IMR-90 (cell line): ENCODE results near the gene STK17B. TPM values are rescaled to one million over a fixed set of nuclear protein-coding genes. Genes with fewer than 3 reads are reported as not detected.

Experiments
- ATAC-seq: fragments of 200-7000 bp; cut with Tn5 transposase; 2 replicates; pipeline ENCODE4 v1.9.1; 2020; ENCODE audit warnings: low read depth, mild to moderate bottlenecking, moderate library complexity
- BruUV-seq: library from RNA; stranded (reverse); fragments of 400-500 nt; replicated peaks from 2 replicates; lab custom pipeline; 2021; lab: Mats Ljungman, UMichigan
- CTCF ChIA-PET: fragments of 300-600 bp; formaldehyde crosslinking; extraction: SDS; loops from one replicate; lab custom pipeline; 2021; ENCODE audit warnings: antibody characterized with exemption; lab: Yijun Ruan, JAX
- POLR2A ChIA-PET: fragments of 300-600 bp; sonication (Branson Sonifier 250); formaldehyde crosslinking; loops from one replicate; lab custom pipeline; 2022; ENCODE audit warnings: antibody characterized with exemption; ENCODE audit not compliant: unreplicated experiment; lab: Charles Lee
- DNase-seq: peaks from one replicate; pipeline ENCODE4 v3.0.0; 2013
- H2AFZ ChIP-seq: replicated peaks from 2 replicates; pipeline ENCODE3; 2013; ENCODE audit warnings: low read length, mild to moderate bottlenecking; ENCODE audit not compliant: poor library complexity
- H2AK5ac ChIP-seq: 2 replicates; pipeline ENCODE4 v1.6.1; 2013; ENCODE audit warnings: low read depth, low read length, inconsistent platforms
- H2AK9ac ChIP-seq: replicated peaks from 2 replicates; pipeline ENCODE3; 2013; ENCODE audit warnings: mild to moderate bottlenecking, low read depth, low read length, moderate library complexity; ENCODE audit not compliant: poor library complexity
- H2BK120ac ChIP-seq: 2 replicates; pipeline ENCODE4 v1.6.1; 2013; ENCODE audit warnings: low read depth, low read length, inconsistent platforms
- H2BK15ac ChIP-seq: 3 replicates; pipeline ENCODE4 v1.6.1; 2013; ENCODE audit warnings: low read depth, low read length, inconsistent platforms
- H2BK20ac ChIP-seq: 2 replicates; pipeline ENCODE4 v1.6.1; 2013; ENCODE audit warnings: low read depth, mild to moderate bottlenecking, inconsistent platforms, low read length, moderate library complexity
- H2BK5ac ChIP-seq: 2 replicates; pipeline ENCODE4 v1.6.1; 2013; ENCODE audit warnings: mild to moderate bottlenecking, low read depth, low read length, inconsistent platforms; ENCODE audit not compliant: poor library complexity, severe bottlenecking
- H3K14ac ChIP-seq: replicated peaks from 2 replicates; pipeline ENCODE4 v1.6.1; 2013; ENCODE audit warnings: low read depth, low read length, inconsistent platforms
- H3K18ac ChIP-seq: 2 replicates; pipeline ENCODE4 v1.6.1; 2013; ENCODE audit warnings: low read depth, low read length, control low read depth
- H3K23ac ChIP-seq: 2 replicates; pipeline ENCODE4 v1.6.1; 2013; ENCODE audit warnings: low read depth, low read length, inconsistent platforms
- H3K27ac ChIP-seq: 2 replicates; pipeline ENCODE4 v1.5.1; 2013; ENCODE audit warnings: mild to moderate bottlenecking, control low read depth, low read length; ENCODE audit not compliant: insufficient read depth
- H3K27me3 ChIP-seq: 2 replicates; pipeline ENCODE4 v1.6.1; 2013; ENCODE audit warnings: low read length; ENCODE audit not compliant: control insufficient read depth, insufficient read depth
- H3K36me3 ChIP-seq: 2 replicates; pipeline ENCODE4 v1.6.1; 2013; ENCODE audit warnings: low read length, mixed read lengths; ENCODE audit not compliant: control insufficient read depth, insufficient read depth
- H3K4ac ChIP-seq: 2 replicates; pipeline ENCODE4 v1.6.1; 2013; ENCODE audit warnings: low read depth, low read length, inconsistent platforms
- H3K4me1 ChIP-seq: 2 replicates; pipeline ENCODE4 v1.6.1; 2013; ENCODE audit warnings: low read length, mixed read lengths; ENCODE audit not compliant: control insufficient read depth, insufficient read depth
- H3K4me2 ChIP-seq: 2 replicates; pipeline ENCODE4 v1.6.1; 2013; ENCODE audit warnings: low read depth, mild to moderate bottlenecking, control low read depth, low read length, moderate library complexity
- H3K4me3 ChIP-seq: 2 replicates; pipeline ENCODE4 v1.5.1; 2013; ENCODE audit warnings: low read depth, mild to moderate bottlenecking, control low read depth, low read length, moderate library complexity; ENCODE audit not compliant: insufficient read depth
- H3K56ac ChIP-seq: 2 replicates; pipeline ENCODE4 v1.6.1; 2013; ENCODE audit warnings: low read length, inconsistent platforms; ENCODE audit not compliant: insufficient read depth; ENCODE audit errors: extremely low read depth
- H3K79me1 ChIP-seq, 2 experiments: 2 replicates each; pipeline ENCODE4 v1.6.1; 2013; ENCODE audit warnings: low read length in 2 of 2, inconsistent platforms in 1 of 2, low read depth in 1 of 2
- H3K9ac ChIP-seq: 2 replicates; pipeline ENCODE4 v1.6.1; 2013; ENCODE audit warnings: low read depth, low read length, control low read depth
- H3K9me1 ChIP-seq: 2 replicates; pipeline ENCODE4 v1.6.1; 2013; ENCODE audit warnings: low read length, inconsistent platforms; ENCODE audit not compliant: insufficient read depth
- H3K9me3 ChIP-seq: 2 replicates; pipeline ENCODE4 v1.6.1; 2013; ENCODE audit warnings: low read length; ENCODE audit not compliant: control insufficient read depth, insufficient read depth
- H4K20me1 ChIP-seq: 2 replicates; pipeline ENCODE4 v1.6.1; 2013; ENCODE audit warnings: low read length, inconsistent platforms; ENCODE audit not compliant: insufficient read depth
- H4K5ac ChIP-seq: 2 replicates; pipeline ENCODE4 v1.6.1; 2013; ENCODE audit warnings: mild to moderate bottlenecking, low read depth, low read length, control low read depth
- H4K8ac ChIP-seq, 2 experiments: 2 replicates each; pipeline ENCODE4 v1.6.1; 2013; ENCODE audit warnings: low read depth in 2 of 2, low read length in 2 of 2, control low read depth in 1 of 2, inconsistent platforms in 1 of 2
- H4K91ac ChIP-seq: 2 replicates; pipeline ENCODE4 v1.6.1; 2013; ENCODE audit warnings: low read depth, low read length, inconsistent platforms; ENCODE audit not compliant: insufficient read depth
- MXI1 ChIP-seq: IDR thresholded peaks from 2 replicates; pipeline ENCODE4 v1.6.1; 2012; ENCODE audit warnings: low read depth, mild to moderate bottlenecking, low read length, moderate library complexity, borderline replicate concordance
- RAD21 ChIP-seq: IDR thresholded peaks from 2 replicates; pipeline ENCODE4 v1.6.1; 2012; ENCODE audit warnings: low read length, improper control_type of control experiment
- WGBS, 2 experiments: methylation state at CpG; one replicate each; pipeline versions ENCODE4 v1.1.5 to v1.1.7; 2013; ENCODE audit warnings: missing lambda C conversion rate in 2 of 2; ENCODE audit not compliant: insufficient read length in 1 of 2; ENCODE audit errors: extremely low coverage in 2 of 2; 5-methylcytosine and 5-hydroxymethylcytosine counted together
- dilution Hi-C: fragments of 300-500 bp; cut with HindIII; formaldehyde crosslinking; loops from one replicate; pipeline ENCODE4 v1.14.3; 2018; ENCODE audit warnings: low sequenced_read_pairs; ENCODE audit not compliant: unreplicated experiment
- in situ Hi-C: fragments of 300-500 bp; cut with MboI; formaldehyde crosslinking; loops from 3 replicates; pipeline ENCODE4 v1.14.3; 2019; ENCODE audit warnings: low sequenced_read_pairs, inconsistent platforms, mixed read lengths
- intact Hi-C: fragments of 100-400 bp; cut with micrococcal nuclease; formaldehyde crosslinking; loops from 2 replicates; pipeline ENCODE4 v1.10.0; 2022
- polyA plus RNA-seq, 3 experiments: library from polyadenylated mRNA; depleted of rRNA; stranded (reverse); fragments of >200 nt; gene quantifications; 2 replicates each; pipeline ENCODE4 v1.2.3, GENCODE V29; 2012; ENCODE audit warnings: low replicate concordance in 1 of 3
- total RNA-seq: library from RNA; depleted of rRNA; stranded (reverse); fragments of >200 nt; gene quantifications from 2 replicates; pipeline ENCODE4 v1.2.3, GENCODE V29; 2012

STK17B gene
- total and polyA plus RNA-seq, 2 of the 4 experiments (the other 2 are of a cell fraction): 7.5 to 48.9 TPM

DNA sequence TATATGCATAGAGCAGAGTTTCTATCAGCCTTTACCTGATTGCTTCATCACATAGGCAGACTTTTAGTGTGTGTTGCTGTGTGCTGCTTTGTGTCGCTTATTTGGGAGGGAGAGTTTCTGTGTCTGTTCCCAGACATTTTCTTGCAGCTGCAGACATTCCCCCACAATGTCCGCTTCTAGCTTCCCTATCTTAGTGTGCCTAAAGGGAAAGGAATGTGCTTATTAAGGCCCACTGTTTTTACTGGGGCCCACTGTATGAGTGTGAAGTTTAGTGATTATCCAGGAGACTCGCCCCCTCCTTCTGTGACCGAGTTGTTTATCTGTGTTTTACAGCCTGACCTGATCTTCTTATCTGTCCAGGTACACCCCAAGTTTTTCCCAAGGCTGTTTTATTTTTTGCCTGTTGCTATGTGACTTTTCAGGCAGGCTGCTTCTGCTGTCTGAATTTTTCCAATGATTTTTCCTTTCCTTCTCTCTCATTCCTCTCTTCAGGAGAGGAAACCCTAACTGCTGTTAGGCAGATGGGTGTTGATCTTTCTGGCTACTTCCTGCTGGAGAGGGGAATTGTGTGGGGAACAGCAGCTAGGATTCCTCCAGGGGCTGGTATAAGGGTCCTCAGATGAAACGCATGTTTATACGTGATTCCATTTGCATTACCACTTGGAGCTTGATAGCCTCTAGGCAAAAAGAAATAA lies 47.6 kb downstream of the STK17B start (continued):
- TF ChIP-seq MXI1: no peak

- Histone ChIP-seq H2AK9ac (no peak overlapping the region), H3K23ac (no peak overlapping the region), H4K8ac (no peak overlapping the region), H4K20me1 (no peaks in the 10 kb centered on the region), H3K56ac (no peak overlapping the region), H2AFZ (no peak overlapping the region), H3K4me1 (peaks cover 6% of the 10 kb centered on the region), H2BK15ac (no peak overlapping the region), H3K4ac (no peak overlapping the region), H3K9me3 (no peaks in the 10 kb centered on the region), H2AK5ac (no peak overlapping the region), H3K4me3 (no peak overlapping the region), H3K9me1 (no peaks in the 10 kb centered on the region), H3K36me3 (no peaks in the 10 kb centered on the region), H3K79me1 (no peaks in the 10 kb centered on the region), H3K4me2 (no peak overlapping the region), H3K9ac (no peak overlapping the region), H2BK5ac (no peak overlapping the region), H3K14ac (no peak overlapping the region), H2BK20ac (no peak overlapping the region), H4K5ac (no peak overlapping the region), H3K18ac (no peak overlapping the region), H3K27ac (no peak overlapping the region), H2BK120ac (no peak overlapping the region), H3K27me3 (no peaks in the 10 kb centered on the region), H4K91ac (no peak overlapping the region)
- dilution Hi-C loops: no loop called here
- ChIA-PET POLR2A (no interaction called here), CTCF (no interaction called here)
- TF ChIP-seq RAD21: no peak
- 80% methylated on average over 1 of the region's 3 CpGs; no CpG with 5 or more reads in 1 of the 2 experiments for WGBS, 2 experiments
- BruUV-seq: no TSS peak
- intact Hi-C loops: no loop called here
- in situ Hi-C loops: no loop called here
- DNase-seq (no peak), ATAC-seq (no peak)
Measured at GRCh38 chr2:196119926-196120325, 51.5 kb downstream of the STK17B start.
